22Rv1 (cell line): ENCODE results near the gene PDGFA.

Source experiments
- ZFX ChIP-seq: fragments of 450-650 bp; IDR thresholded peaks from 2 replicates; pipeline ENCODE4 v1.6.1; 2017; ENCODE audit warnings: antibody characterized with exemption, borderline replicate concordance
- TF ChIP-seq, protein P1 (sequence below): fragments of 450-650 bp; IDR thresholded peaks from 2 replicates; pipeline ENCODE4 v1.5.1; 2017; ENCODE audit warnings: mild to moderate bottlenecking

DNA sequence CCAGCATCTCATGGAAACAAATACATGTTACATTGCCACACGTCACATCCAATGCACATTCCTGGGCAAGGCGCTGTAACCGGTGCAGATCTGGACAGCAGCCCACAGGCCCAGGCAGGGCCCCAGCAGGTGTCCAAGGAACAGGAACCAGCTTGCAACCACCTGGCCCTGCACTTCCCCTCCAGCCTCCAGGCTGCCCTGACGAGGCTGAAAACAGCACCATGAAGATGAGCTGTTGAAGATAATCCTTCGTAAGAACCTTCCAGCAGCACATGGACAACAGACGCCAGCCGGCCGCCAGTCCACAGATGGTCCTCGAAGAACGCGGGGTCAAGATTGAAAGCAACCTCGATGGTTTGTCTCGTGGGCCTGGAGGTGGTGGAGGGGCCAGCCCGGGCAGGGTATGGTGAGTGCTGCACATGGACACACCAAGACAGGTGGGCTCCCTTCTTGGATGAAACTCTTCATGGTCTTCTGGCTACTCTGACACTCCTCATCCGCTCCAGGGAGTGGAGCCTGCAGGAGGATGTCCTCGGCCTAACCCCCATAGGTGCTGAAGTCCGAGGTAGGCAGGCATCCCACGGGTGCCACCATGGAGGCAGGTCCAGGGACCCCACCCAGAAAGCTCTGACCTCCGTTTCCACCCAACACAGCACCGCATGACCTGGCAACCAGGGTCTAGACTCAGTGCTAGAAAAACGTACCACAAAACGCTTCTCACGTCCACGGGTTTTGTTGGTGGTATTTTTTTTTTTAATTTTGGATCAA lies 22.9 kb downstream of the PDGFA start:
- TF ChIP-seq, protein P1, sequence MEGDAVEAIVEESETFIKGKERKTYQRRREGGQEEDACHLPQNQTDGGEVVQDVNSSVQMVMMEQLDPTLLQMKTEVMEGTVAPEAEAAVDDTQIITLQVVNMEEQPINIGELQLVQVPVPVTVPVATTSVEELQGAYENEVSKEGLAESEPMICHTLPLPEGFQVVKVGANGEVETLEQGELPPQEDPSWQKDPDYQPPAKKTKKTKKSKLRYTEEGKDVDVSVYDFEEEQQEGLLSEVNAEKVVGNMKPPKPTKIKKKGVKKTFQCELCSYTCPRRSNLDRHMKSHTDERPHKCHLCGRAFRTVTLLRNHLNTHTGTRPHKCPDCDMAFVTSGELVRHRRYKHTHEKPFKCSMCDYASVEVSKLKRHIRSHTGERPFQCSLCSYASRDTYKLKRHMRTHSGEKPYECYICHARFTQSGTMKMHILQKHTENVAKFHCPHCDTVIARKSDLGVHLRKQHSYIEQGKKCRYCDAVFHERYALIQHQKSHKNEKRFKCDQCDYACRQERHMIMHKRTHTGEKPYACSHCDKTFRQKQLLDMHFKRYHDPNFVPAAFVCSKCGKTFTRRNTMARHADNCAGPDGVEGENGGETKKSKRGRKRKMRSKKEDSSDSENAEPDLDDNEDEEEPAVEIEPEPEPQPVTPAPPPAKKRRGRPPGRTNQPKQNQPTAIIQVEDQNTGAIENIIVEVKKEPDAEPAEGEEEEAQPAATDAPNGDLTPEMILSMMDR = no peak
- no peak for TF ChIP-seq ZFX
